GM12878 (cell line): ENCODE results near the gene PRTFDC1. TPM values are rescaled to one million over a fixed set of nuclear protein-coding genes. Genes with fewer than 3 reads are reported as not detected.

Source experiments
- ATAC-seq: fragments of 200-7000 bp; cut with Tn5 transposase; 3 replicates; pipeline ENCODE4 v1.9.1; 2020; ENCODE audit warnings: mild to moderate bottlenecking, moderate library complexity
- BruUV-seq: library from RNA; stranded (reverse); fragments of 400-500 nt; replicated peaks from 2 replicates; lab custom pipeline; 2021; lab: Mats Ljungman, UMichigan
- CTCF ChIA-PET: fragments of 300-600 bp; sonication (Branson Sonifier 250); formaldehyde crosslinking; extraction: SDS; loops from one replicate; lab custom pipeline; 2021; ENCODE audit warnings: inconsistent platforms; lab: Yijun Ruan, JAX
- POLR2A ChIA-PET: fragments of 350-600 bp; formaldehyde crosslinking; extraction: SDS; loops from one replicate; lab custom pipeline; 2021; ENCODE audit warnings: inconsistent platforms; lab: Charles Lee
- RAD21 ChIA-PET: fragments of 300-600 bp; sonication (Branson Sonifier 250); formaldehyde crosslinking; loops from one replicate; lab custom pipeline; 2023; ENCODE audit warnings: antibody characterized with exemption; ENCODE audit not compliant: unreplicated experiment; lab: Charles Lee
- SMC1A ChIA-PET: fragments of 300-600 bp; sonication (Branson Sonifier 250); formaldehyde crosslinking; loops from one replicate; lab custom pipeline; 2023; ENCODE audit not compliant: unreplicated experiment, uncharacterized antibody; lab: Charles Lee
- DNase-seq: peaks from one replicate; pipeline ENCODE4 v3.0.0-alpha.2; 2011; ENCODE audit warnings: low read depth, low spot score
- FAIRE-seq: peaks from 3 replicates; lab custom pipeline; 2011; peaks lifted over from hg19 to GRCh38; lab: Jason Lieb, UNC
- H2AFZ ChIP-seq: 2 replicates; pipeline ENCODE4 v1.6.0; 2011; ENCODE audit warnings: low read depth, low read length, control low read depth; ENCODE audit not compliant: control insufficient read depth
- H3K27ac ChIP-seq: 2 replicates; pipeline ENCODE4 v1.5.1; 2011; ENCODE audit warnings: control low read depth; ENCODE audit not compliant: control insufficient read depth, insufficient read depth
- H3K27me3 ChIP-seq, 2 experiments: replicated peaks in 1 of 2; 2 replicates each; pipeline versions ENCODE4 v1.6.0 to v1.6.1; 2011; ENCODE audit warnings: low read length in 1 of 2; ENCODE audit not compliant: control insufficient read depth in 2 of 2, insufficient read depth in 2 of 2
- H3K36me3 ChIP-seq, 2 experiments: 2 replicates each; pipeline ENCODE4 v1.5.1; 2011; ENCODE audit warnings: low read length in 1 of 2; ENCODE audit not compliant: control insufficient read depth in 2 of 2, insufficient read depth in 2 of 2
- H3K4me1 ChIP-seq: 2 replicates; pipeline ENCODE4 v1.6.1; 2011; ENCODE audit warnings: mild to moderate bottlenecking, low read length, moderate library complexity, mixed read lengths; ENCODE audit not compliant: control insufficient read depth, insufficient read depth
- H3K4me2 ChIP-seq: 2 replicates; pipeline ENCODE4 v1.6.0; 2011; ENCODE audit warnings: control low read depth; ENCODE audit not compliant: control insufficient read depth, insufficient read depth
- H3K4me3 ChIP-seq: fragments of 200-600 bp; sonication (generic); 2 replicates; pipeline ENCODE4 v1.5.1; 2016
- H3K79me2 ChIP-seq: 2 replicates; pipeline ENCODE4 v1.6.0; 2011; ENCODE audit warnings: low read length; ENCODE audit not compliant: control insufficient read depth, insufficient read depth
- H3K9ac ChIP-seq: 2 replicates; pipeline ENCODE4 v1.8.0; 2011; ENCODE audit warnings: low read length, control low read depth, mixed read lengths; ENCODE audit not compliant: control insufficient read depth, insufficient read depth
- H3K9me3 ChIP-seq: replicated peaks from 3 replicates; pipeline ENCODE4 v1.5.1; 2011; ENCODE audit warnings: mild to moderate bottlenecking, low read length; ENCODE audit not compliant: control insufficient read depth, insufficient read depth
- H4K20me1 ChIP-seq: 2 replicates; pipeline ENCODE4 v1.6.0; 2011; ENCODE audit not compliant: control insufficient read depth, insufficient read depth
- BCL11A ChIP-seq: IDR thresholded peaks from 2 replicates; pipeline ENCODE4 v1.6.1; 2011; ENCODE audit warnings: low read depth, low read length
- BMI1 ChIP-seq: fragments of 450-650 bp; IDR thresholded peaks from 2 replicates; pipeline ENCODE4 v1.6.1; 2016; ENCODE audit warnings: mild to moderate bottlenecking, moderate library complexity, borderline replicate concordance
- IKZF1 ChIP-seq: fragments of 450-650 bp; conservative IDR thresholded peaks from 2 replicates; pipeline ENCODE4 v1.6.1; 2017; ENCODE audit warnings: antibody characterized with exemption, mild to moderate bottlenecking
- KAT2A ChIP-seq: conservative IDR thresholded peaks from 2 replicates; pipeline ENCODE4 v1.6.1; 2011; ENCODE audit warnings: low read depth, low read length; ENCODE audit not compliant: control insufficient read depth
- LARP7 ChIP-seq: fragments of 450-650 bp; IDR thresholded peaks from 2 replicates; pipeline ENCODE4 v1.6.1; 2017; ENCODE audit warnings: mild to moderate bottlenecking
- NFYB ChIP-seq: IDR thresholded peaks from 2 replicates; pipeline ENCODE4 v1.6.1; 2011; ENCODE audit warnings: low read depth, mild to moderate bottlenecking, low read length, improper control_type of control experiment, moderate library complexity; ENCODE audit not compliant: insufficient read depth
- SREBF1 ChIP-seq: IDR thresholded peaks from 2 replicates; pipeline ENCODE4 v1.6.1; 2012; ENCODE audit warnings: mild to moderate bottlenecking, low read length
- WRNIP1 ChIP-seq: IDR thresholded peaks from 2 replicates; pipeline ENCODE4 v1.6.1; 2011; ENCODE audit warnings: low read depth, low read length, improper control_type of control experiment, borderline replicate concordance
- WGBS: methylation state at CpG from one replicate; pipeline ENCODE4 v1.1.6; 2016; ENCODE audit warnings: low lambda C conversion rate; ENCODE audit not compliant: insufficient replicate concordance, insufficient coverage; ENCODE audit errors: missing lambda C conversion rate; 5-methylcytosine and 5-hydroxymethylcytosine counted together
- in situ Hi-C: fragments of 300-500 bp; cut with MboI; formaldehyde crosslinking; loops from 9 replicates; pipeline ENCODE4 v1.14.3; 2018; ENCODE audit warnings: mixed read lengths
- intact Hi-C: fragments of 100-400 bp; cut with micrococcal nuclease; formaldehyde crosslinking; loops from one replicate; pipeline ENCODE4 v1.14.2; 2022; ENCODE audit not compliant: unreplicated experiment
- polyA plus RNA-seq, 11 experiments: library from polyadenylated mRNA; depleted of rRNA in 4 of 11; unstranded in 6 of 11; stranded (reverse) in 5 of 11; fragments of >200 nt; fragmentation: Nextera tagmentation in 4 of 11; fragmentation: Illumina TruSeq in 1 of 11; extraction: Ambion mirVana in 4 of 11; extraction: Trizol in 1 of 11; gene quantifications; 1 replicate in 1 of 11; 2 replicates in 10 of 11; pipeline versions ENCODE4 v1.2.1 to v1.2.3, GENCODE V29; 2011 to 2016; ENCODE audit warnings: inconsistent platforms in 2 of 11, missing spikeins in 2 of 11, low read depth in 1 of 11
- total RNA-seq, 4 experiments: library from RNA; depleted of rRNA in 3 of 4; stranded (reverse); fragments of >200 nt in 3 of 4; fragmentation: Illumina TruSeq in 1 of 4; extraction: Trizol in 1 of 4; gene quantifications; 2 replicates each; pipeline versions ENCODE4 v1.2.1 to v1.2.3, GENCODE V29; 2013 to 2021
- TF ChIP-seq, protein P1 (sequence below): IDR thresholded peaks from 2 replicates; pipeline ENCODE4 v1.6.1; 2012; ENCODE audit warnings: mild to moderate bottlenecking, low read depth, low read length
- TF ChIP-seq, protein P2 (sequence below): IDR thresholded peaks from 2 replicates; pipeline ENCODE4 v1.6.1; 2012; ENCODE audit warnings: improper control_type of control experiment, low read depth, low read length; ENCODE audit not compliant: insufficient replicate concordance

The PRTFDC1 gene
- total and polyA plus RNA-seq, 10 of the 15 experiments (the other 5 are each of a cell fraction or from before 2014, with no cell fraction given), result 5.5 to 17.3 (median 11.3) TPM

DNA sequence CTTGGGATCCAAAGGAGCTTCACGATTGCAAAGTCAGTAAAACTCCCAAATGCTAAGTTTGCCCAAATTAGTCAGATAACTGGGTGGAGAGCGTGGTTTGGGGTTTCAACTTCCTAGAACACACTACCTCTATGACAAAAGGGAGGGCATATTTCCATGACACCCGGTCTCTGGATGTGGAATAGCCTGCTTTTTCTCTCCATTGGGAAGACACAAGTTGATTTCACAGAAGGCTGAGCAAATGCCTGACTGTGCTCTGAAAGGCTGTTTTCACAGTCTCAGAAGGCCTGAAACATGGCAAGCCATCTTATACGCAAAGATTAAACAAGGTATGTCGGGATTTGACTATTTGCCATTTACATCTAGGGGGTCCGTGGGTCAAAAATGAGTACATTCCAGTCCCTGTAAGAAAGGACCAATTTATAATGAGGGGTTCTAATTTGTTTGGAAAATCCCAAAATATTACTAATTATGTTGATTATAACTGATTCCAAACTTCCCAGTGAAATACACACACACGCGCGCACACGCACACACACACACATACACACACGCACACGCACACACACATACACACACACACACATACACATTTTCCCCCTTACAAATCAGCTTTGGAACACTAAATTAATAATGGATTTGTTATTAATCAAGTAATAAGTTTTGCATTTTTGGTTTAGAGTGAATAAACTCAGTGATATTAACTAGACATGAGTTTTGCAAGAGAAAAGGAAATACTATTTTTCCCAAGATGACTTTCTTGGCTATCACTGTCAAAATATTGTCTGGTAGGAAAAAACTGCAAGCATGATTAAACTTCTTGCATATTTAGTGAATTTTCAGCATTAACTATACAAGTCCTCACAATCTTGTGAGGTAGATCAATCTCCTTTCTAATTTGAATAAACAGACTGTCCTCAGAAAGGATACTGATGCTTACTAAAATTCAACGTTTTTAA lies 105.0 kb downstream of the PRTFDC1 start (continued):
- TF ChIP-seq, protein P1, sequence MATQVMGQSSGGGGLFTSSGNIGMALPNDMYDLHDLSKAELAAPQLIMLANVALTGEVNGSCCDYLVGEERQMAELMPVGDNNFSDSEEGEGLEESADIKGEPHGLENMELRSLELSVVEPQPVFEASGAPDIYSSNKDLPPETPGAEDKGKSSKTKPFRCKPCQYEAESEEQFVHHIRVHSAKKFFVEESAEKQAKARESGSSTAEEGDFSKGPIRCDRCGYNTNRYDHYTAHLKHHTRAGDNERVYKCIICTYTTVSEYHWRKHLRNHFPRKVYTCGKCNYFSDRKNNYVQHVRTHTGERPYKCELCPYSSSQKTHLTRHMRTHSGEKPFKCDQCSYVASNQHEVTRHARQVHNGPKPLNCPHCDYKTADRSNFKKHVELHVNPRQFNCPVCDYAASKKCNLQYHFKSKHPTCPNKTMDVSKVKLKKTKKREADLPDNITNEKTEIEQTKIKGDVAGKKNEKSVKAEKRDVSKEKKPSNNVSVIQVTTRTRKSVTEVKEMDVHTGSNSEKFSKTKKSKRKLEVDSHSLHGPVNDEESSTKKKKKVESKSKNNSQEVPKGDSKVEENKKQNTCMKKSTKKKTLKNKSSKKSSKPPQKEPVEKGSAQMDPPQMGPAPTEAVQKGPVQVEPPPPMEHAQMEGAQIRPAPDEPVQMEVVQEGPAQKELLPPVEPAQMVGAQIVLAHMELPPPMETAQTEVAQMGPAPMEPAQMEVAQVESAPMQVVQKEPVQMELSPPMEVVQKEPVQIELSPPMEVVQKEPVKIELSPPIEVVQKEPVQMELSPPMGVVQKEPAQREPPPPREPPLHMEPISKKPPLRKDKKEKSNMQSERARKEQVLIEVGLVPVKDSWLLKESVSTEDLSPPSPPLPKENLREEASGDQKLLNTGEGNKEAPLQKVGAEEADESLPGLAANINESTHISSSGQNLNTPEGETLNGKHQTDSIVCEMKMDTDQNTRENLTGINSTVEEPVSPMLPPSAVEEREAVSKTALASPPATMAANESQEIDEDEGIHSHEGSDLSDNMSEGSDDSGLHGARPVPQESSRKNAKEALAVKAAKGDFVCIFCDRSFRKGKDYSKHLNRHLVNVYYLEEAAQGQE, result no peak

DNA sequence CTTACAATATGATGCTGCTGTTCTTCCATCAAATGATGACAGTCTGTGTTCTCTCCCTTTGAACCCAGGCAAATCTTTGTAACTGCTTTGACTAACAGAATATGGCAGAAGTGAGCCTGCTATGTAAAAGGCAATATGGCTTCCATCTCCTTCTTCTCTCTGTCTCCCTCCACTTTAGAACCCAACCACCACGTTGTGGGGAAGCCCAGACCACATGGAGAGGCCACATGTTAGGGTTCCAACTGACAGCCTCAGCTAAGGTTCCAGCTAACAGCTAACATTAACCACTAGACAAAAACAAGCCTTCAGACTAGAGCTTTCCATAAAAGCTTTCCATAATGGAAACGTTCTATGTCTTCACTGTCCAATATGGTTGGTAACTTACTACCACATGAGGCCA lies 107.7 kb downstream of the PRTFDC1 start:
- no peak for DNase-seq
- ChIA-PET POLR2A (interaction anchor here (0.6 to 0.8 kb wide), 2 partner anchors 22 to 57 kb away, joined by 4 to 6 read pairs; no protein-coding TSS in a partner anchor), CTCF (no interaction called here)
- TF ChIP-seq IKZF1 (no peak), WRNIP1 (no peak), BCL11A (no peak), KAT2A (no peak), LARP7 (no peak), NFYB (no peak), BMI1 (no peak), SREBF1 (no peak)
- TF ChIP-seq, protein P2, sequence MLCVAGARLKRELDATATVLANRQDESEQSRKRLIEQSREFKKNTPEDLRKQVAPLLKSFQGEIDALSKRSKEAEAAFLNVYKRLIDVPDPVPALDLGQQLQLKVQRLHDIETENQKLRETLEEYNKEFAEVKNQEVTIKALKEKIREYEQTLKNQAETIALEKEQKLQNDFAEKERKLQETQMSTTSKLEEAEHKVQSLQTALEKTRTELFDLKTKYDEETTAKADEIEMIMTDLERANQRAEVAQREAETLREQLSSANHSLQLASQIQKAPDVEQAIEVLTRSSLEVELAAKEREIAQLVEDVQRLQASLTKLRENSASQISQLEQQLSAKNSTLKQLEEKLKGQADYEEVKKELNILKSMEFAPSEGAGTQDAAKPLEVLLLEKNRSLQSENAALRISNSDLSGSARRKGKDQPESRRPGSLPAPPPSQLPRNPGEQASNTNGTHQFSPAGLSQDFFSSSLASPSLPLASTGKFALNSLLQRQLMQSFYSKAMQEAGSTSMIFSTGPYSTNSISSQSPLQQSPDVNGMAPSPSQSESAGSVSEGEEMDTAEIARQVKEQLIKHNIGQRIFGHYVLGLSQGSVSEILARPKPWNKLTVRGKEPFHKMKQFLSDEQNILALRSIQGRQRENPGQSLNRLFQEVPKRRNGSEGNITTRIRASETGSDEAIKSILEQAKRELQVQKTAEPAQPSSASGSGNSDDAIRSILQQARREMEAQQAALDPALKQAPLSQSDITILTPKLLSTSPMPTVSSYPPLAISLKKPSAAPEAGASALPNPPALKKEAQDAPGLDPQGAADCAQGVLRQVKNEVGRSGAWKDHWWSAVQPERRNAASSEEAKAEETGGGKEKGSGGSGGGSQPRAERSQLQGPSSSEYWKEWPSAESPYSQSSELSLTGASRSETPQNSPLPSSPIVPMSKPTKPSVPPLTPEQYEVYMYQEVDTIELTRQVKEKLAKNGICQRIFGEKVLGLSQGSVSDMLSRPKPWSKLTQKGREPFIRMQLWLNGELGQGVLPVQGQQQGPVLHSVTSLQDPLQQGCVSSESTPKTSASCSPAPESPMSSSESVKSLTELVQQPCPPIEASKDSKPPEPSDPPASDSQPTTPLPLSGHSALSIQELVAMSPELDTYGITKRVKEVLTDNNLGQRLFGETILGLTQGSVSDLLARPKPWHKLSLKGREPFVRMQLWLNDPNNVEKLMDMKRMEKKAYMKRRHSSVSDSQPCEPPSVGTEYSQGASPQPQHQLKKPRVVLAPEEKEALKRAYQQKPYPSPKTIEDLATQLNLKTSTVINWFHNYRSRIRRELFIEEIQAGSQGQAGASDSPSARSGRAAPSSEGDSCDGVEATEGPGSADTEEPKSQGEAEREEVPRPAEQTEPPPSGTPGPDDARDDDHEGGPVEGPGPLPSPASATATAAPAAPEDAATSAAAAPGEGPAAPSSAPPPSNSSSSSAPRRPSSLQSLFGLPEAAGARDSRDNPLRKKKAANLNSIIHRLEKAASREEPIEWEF, result no peak

More for the DNA sequence above, 107.7 kb downstream of the PRTFDC1 start:
- ATAC-seq, result no peak
- BruUV-seq, result no TSS peak
- Histone ChIP-seq H3K27ac (no peak overlapping the region), H2AFZ (no peak overlapping the region), H3K79me2 (no peaks in the 10 kb centered on the region), H3K36me3 (no peaks in the 10 kb centered on the region), H4K20me1 (no peaks in the 10 kb centered on the region), H3K4me3 (no peak overlapping the region), H3K9me3 (no peaks in the 10 kb centered on the region; the same call in 2 of the 3 replicates), H3K4me1 (no peaks in the 10 kb centered on the region), H3K9ac (no peak overlapping the region), H3K4me2 (no peak overlapping the region), H3K27me3 (no peaks in the 10 kb centered on the region)
- 0% methylated on average over 2 of the region's 2 CpGs for WGBS
- ChIA-PET SMC1A (interaction anchor here (1.3 to 1.6 kb wide), 3 partner anchors 8 to 25 kb away, joined by 4 to 7 read pairs (median 4); no protein-coding TSS in a partner anchor), RAD21 (no interaction called here)
- FAIRE-seq, result no peak
- intact Hi-C loops, result no loop called here
- in situ Hi-C loops, result no loop called here
